Glomerular endothelial cell (primary cell): ENCODE measurements around the gene OR4K17. TPM values are rescaled to one million over a fixed set of nuclear protein-coding genes. Genes with fewer than 3 reads are reported as not detected.
"Not testable (repeated sequence)": the region's sequence is repeated elsewhere in the genome, so short reads cannot be mapped to it uniquely, and the experiment has no call there.

Experiments used
- DNase-seq: peaks from one replicate; pipeline ENCODE4 v3.0.0-alpha.2; 2011; ENCODE audit warnings: low read depth, low spot score; ENCODE audit errors: extremely low read depth
- total RNA-seq: library from RNA; depleted of rRNA; stranded (reverse); fragments of >200 nt; gene quantifications from 2 replicates; pipeline ENCODE4 v1.2.3, GENCODE V29; 2015

OR4K17 gene
- total RNA-seq, result not detected in 2 replicates

DNA sequence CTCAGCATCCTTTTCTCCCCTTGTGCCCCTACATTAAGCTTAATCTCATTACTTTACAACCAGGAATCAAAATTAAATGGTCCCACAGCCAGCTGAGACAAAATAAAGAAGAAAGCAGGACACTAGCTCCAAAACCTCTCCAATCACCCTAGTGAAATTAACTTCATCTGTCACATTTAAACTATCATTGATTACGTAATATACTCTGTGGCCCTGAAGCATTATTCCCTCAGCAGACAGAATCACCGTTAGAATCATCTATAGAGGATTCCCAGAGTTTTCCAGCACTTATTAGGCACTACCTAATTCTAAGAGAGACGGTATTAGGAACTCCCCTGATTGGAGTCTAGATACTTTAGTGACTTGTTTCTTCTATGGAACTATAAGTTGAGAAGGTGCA lies at the start of gene OR4K17:
Gene OR4K17, plus strand, starts transcription at position 302 of the 400 bp plus-strand sequence. CDS start 6,761 bp downstream, outside the sequence.
- no peak for DNase-seq

DNA sequence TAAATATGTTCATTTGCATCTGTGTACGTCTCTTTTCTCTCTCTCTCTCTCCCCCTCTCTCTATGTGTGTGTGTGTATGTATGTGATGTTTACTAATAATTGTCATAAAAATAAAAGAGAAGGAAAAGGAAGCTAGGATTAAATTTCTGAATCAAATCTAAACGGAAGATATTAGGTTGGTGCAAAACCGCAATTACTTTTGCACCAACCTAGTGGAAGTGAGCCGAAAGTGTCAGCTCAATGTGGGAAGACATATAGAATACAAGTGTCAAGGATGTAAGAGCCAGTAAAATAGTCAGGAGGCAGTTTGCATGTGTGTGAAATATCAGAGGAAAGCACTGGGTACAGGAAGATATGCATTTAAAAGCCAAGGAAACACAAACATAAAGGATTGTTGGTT lies 18.5 kb upstream of the OR4K17 start:
- DNase-seq, result no peak

GRCh38 chr14:20093442-20093841 lies 17.1 kb upstream of the OR4K17 start:
- DNase-seq, result no peak

DNA sequence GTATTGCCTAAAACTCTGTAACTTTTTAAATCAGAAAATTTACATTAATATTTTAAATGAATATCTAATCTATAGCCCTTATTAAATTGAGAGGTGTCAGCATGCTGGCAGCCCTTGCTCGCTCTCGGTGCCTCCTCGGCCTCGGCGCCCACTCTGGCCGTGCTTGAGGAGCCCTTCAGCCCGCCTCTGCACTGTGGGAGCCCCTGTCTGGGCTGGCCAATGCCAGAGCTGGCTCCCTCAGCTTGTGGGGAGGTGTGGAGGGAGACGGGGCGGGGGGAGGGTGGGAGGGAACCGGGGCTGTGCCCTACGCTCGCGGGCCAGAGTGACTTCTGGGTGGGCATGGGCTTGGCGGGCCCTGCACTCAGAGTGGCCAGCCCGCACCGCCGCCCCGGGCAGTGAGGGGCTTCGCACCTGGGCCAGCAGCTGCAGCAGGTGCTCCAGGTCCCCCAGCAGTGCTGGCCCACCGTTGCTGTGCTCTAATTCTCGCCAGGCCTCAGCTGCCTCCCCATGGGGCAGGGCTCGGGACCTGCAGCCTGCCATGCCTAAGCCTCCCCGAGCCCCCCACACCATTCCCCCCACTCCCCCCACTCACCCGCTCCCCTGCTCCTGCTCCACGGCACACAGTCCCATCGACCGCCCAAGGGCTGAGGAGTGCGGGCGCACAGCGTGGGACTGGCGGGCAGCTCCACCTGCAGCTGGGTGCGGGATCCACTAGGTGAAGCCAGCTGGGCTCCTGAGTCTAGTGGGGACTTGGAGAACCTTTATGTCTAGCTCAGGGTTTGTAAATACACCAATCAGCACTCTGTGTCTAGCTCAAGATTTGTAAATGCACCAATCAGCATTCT lies 11.4 kb upstream of the OR4K17 start:
- not testable (repeated sequence) for DNase-seq

- no peak for DNase-seq
Observed at GRCh38 chr14:20112321-20112720, 1.8 kb downstream of the OR4K17 start.

DNA sequence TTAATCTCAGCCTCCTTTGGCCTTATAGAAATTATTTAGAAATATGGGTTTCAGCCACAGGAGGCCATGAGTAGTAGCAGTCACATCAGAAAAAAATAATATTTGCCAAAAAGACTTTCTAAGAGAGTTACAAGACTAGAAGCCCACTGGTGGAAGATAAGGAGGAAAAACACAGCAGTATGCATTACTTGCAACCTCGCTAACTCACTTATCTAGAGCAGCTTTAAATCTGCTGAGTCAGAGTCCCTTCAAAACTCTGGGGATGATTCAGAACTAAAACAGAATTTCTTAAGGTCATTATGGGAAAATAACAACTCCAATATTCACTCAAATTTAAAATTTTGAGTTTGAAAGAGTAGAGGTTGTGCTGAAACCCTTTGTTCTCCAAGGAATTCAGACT lies 6.2 kb downstream of the OR4K17 start:
- DNase-seq, result no peak

GRCh38 chr14:20118795-20119194 lies 8.3 kb downstream of the OR4K17 start:
- DNase-seq, result no peak

DNA sequence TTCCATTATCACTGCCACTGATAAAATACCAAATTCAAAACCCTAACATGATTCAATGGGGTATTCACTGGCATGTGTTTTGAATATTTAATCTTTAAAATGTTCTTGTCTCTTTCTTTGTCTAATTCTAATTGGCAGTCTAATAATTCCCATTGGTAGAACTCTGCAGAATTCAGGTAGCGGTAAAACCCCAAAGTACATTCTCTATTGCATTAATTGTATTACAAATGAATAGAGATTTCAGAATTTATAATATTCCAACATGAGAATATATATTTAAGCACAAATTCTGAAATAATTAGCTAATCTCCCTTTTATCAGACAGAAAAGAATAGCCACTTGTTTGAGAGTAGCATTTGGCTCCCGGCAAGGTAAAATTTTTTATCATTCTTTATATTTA lies 28.0 kb downstream of the OR4K17 start, which contains the start of gene OR4N5:
Gene OR4N5, plus strand, starts transcription at position 301 of the 400 bp plus-strand sequence. CDS start 4,916 bp downstream, outside the sequence.
- DNase-seq, result no peak

GRCh38 chr14:20143911-20144310 lies 33.4 kb downstream of the OR4K17 start:
- no peak for DNase-seq

DNA sequence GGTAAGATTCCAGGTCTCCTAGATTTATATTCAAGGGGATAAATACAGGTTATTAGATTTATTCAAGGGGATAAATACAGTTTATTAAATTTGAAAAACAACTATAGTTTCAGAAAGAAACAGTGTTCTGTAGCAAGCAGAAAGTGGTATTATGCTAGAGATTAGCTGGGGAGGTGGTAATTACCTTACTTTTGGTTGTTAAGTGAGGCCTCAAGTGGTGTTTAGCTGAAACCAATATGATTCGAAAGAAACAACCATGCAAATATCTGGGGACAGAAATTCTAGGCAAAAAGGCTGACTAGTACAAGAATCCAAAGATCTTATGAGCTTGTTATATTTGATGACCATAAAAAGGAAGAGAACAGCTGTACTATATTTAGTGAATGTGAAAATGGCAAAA lies 34.3 kb downstream of the OR4K17 start:
- DNase-seq, result no peak

- no peak for DNase-seq
Observed at GRCh38 chr14:20164462-20164861, 53.9 kb downstream of the OR4K17 start.

GRCh38 chr14:20167091-20167490 lies 56.6 kb downstream of the OR4K17 start:
- DNase-seq, result no peak

DNA sequence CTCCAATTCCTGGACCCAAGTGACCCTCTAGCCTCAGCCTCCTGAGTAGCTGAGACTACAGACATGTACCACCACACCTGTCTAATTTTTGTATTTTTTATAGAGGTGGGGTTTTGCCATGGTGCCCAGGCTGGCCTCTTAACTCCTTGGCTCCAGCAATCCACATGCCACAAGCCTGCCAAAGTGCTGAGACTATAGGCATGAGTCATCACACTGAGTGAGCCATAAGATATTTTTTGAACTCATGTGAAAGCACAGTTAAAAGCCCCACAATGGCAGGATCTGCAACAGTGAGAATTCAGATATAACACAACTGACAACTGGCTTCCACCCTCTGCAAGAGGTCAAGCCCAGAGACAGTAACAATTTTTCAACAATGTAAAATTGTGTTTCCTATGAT lies 59.3 kb downstream of the OR4K17 start:
- DNase-seq, result not testable (repeated sequence)

Other genes with a start within 250 kb of the OR4K17 start
- not detected in 2 replicates for gene OR4K2, start 235.6 kb upstream of the OR4K17 start, total RNA-seq
- gene OR4K5, start 190.1 kb upstream of the OR4K17 start, total RNA-seq, result not detected in 2 replicates
- gene OR4K1, start 179.8 kb upstream of the OR4K17 start, total RNA-seq, result not detected in 2 replicates
- not detected in 2 replicates for gene OR4K15, start 135.1 kb upstream of the OR4K17 start, total RNA-seq
- gene OR4Q2, start 108.6 kb upstream of the OR4K17 start, total RNA-seq, result not detected in 2 replicates
- not detected in 2 replicates for gene OR4K14, start 91.4 kb upstream of the OR4K17 start, total RNA-seq
- gene OR4K13, start 74.7 kb upstream of the OR4K17 start, total RNA-seq, result not detected in 2 replicates
- gene OR4L1, start 50.7 kb upstream of the OR4K17 start, total RNA-seq, result not detected in 2 replicates
- not detected in 2 replicates for gene OR4N5, start 28.1 kb downstream of the OR4K17 start, total RNA-seq
- not detected in 2 replicates for gene OR11G2, start 80.2 kb downstream of the OR4K17 start, total RNA-seq
- not detected in 2 replicates for gene OR11H6, start 113.0 kb downstream of the OR4K17 start, total RNA-seq
- gene OR11H7, start 118.2 kb downstream of the OR4K17 start, total RNA-seq, result not detected in 2 replicates
- gene OR11H4, start 128.5 kb downstream of the OR4K17 start, total RNA-seq, result not detected in 2 replicates
- gene TTC5, start 195.2 kb downstream of the OR4K17 start, total RNA-seq, result 10.7 and 10.8 TPM in 2 replicates
- gene CCNB1IP1, start 222.5 kb downstream of the OR4K17 start, total RNA-seq, result 20.7 and 28.0 TPM in 2 replicates
- gene PARP2, start 232.9 kb downstream of the OR4K17 start, total RNA-seq, result 9.9 and 12.3 TPM in 2 replicates